OCI-LY1 (cell line): Measurements from ENCODE around the gene OVOL2.

Source experiments
- H2AFZ ChIP-seq: fragments of 200-600 bp; sonication (generic), shearing (Covaris generic); 2 replicates; pipeline ENCODE4 v1.6.0; 2014; ENCODE audit warnings: antibody characterized with exemption, mild to moderate bottlenecking, low read length
- H3F3A ChIP-seq: fragments of 200-600 bp; sonication (generic), shearing (Covaris generic); 2 replicates; pipeline ENCODE4 v1.6.0; 2014; ENCODE audit warnings: mild to moderate bottlenecking, antibody characterized with exemption, low read length, moderate library complexity; ENCODE audit not compliant: insufficient read depth
- H3K27ac ChIP-seq: fragments of 200-600 bp; sonication (generic); 2 replicates; pipeline ENCODE4 v1.5.1; 2014; ENCODE audit warnings: low read length, mixed run types, mild to moderate bottlenecking, low read depth; ENCODE audit not compliant: poor library complexity, severe bottlenecking
- H3K27me3 ChIP-seq: fragments of 200-600 bp; sonication (generic); 2 replicates; pipeline ENCODE4 v1.6.0; 2014; ENCODE audit warnings: antibody characterized with exemption, mild to moderate bottlenecking, low read length, moderate library complexity; ENCODE audit not compliant: insufficient read depth
- H3K36me3 ChIP-seq: fragments of 200-600 bp; sonication (generic); 2 replicates; pipeline ENCODE4 v1.6.1; 2014; ENCODE audit warnings: mild to moderate bottlenecking, antibody characterized with exemption, low read length, moderate library complexity, mixed read lengths; ENCODE audit not compliant: insufficient read depth
- H3K4me1 ChIP-seq: fragments of 200-600 bp; sonication (generic); 2 replicates; pipeline ENCODE4 v1.5.1; 2014; ENCODE audit warnings: mild to moderate bottlenecking, low read length, moderate library complexity; ENCODE audit not compliant: insufficient read depth, severe bottlenecking
- H3K4me2 ChIP-seq: fragments of 200-600 bp; sonication (generic), shearing (Covaris generic); 2 replicates; pipeline ENCODE4 v1.6.1; 2014; ENCODE audit warnings: low read length
- H3K4me3 ChIP-seq: fragments of 200-600 bp; sonication (generic); 2 replicates; pipeline ENCODE4 v1.5.1; 2014; ENCODE audit warnings: low read length, low read depth, mild to moderate bottlenecking, mixed read lengths; ENCODE audit not compliant: poor library complexity, severe bottlenecking
- H3K79me2 ChIP-seq: fragments of 200-600 bp; shearing (Covaris generic); 2 replicates; pipeline ENCODE4 v1.6.1; 2016; ENCODE audit warnings: mixed run types, low read length, mixed read lengths; ENCODE audit not compliant: insufficient read depth
- H3K9ac ChIP-seq: fragments of 200-600 bp; sonication (generic), shearing (Covaris generic); 2 replicates; pipeline ENCODE4 v1.6.1; 2014; ENCODE audit warnings: mild to moderate bottlenecking, low read length, mixed read lengths
- H3K9me2 ChIP-seq: fragments of 200-600 bp; sonication (generic), shearing (Covaris generic); 2 replicates; pipeline ENCODE4 v1.6.1; 2014; ENCODE audit warnings: low read depth, mild to moderate bottlenecking, low read length, mixed read lengths
- H3K9me3 ChIP-seq: fragments of 200-600 bp; shearing (Covaris generic); 2 replicates; pipeline ENCODE4 v1.6.1; 2014; ENCODE audit warnings: low read length, mixed read lengths
- H4K20me1 ChIP-seq: fragments of 200-600 bp; sonication (generic), shearing (Covaris generic); 2 replicates; pipeline ENCODE4 v1.6.0; 2016; ENCODE audit warnings: mild to moderate bottlenecking, low read length; ENCODE audit not compliant: insufficient read depth
- EZH2 ChIP-seq: fragments of 200-600 bp; sonication (generic), shearing (Covaris generic); IDR thresholded peaks from 2 replicates; pipeline ENCODE4 v1.8.0; 2017; ENCODE audit warnings: borderline replicate concordance, mixed run types, mild to moderate bottlenecking, antibody characterized with exemption, low read length, moderate library complexity, mixed read lengths
- TF ChIP-seq, protein P1 (sequence below): fragments of 200-600 bp; sonication (generic), shearing (Covaris generic); IDR thresholded peaks from 2 replicates; pipeline ENCODE4 v1.5.1; 2017; ENCODE audit warnings: mild to moderate bottlenecking, antibody characterized with exemption, low read length, moderate library complexity, mixed read lengths

Gene OVOL2

DNA sequence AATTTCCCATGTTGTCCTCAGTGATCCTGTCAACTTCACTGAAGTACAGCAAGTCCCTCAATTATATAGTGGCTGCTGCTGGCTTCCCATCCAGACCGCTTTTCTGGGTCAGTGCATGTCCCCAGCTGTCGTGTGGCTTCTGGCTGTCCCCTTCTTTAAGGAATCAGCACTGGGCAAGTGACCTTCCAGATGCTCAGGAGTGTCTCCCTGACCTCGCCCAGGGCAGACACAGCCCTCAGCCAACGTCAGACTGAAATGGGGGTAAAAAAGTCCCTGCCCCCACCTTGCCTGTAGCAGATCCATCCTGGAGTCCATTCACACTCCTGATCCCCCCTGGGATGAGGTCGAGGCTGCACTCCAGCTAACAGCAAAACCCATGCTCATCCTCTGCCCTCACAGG, 23.7 kb downstream of the OVOL2 start:
- Histone ChIP-seq H3K4me1 (no peaks in the 10 kb centered on the region), H3K4me2 (no peak overlapping the region), H3K9me3 (no peaks in the 10 kb centered on the region), H3K9me2 (no peaks in the 10 kb centered on the region), H3K9ac (no peak overlapping the region), H3F3A (no peaks in the 10 kb centered on the region), H2AFZ (no peak overlapping the region), H4K20me1 (no peaks in the 10 kb centered on the region), H3K27me3 (peaks cover 4% of the 10 kb centered on the region; the same call in 1 of the 2 replicates), H3K4me3 (no peak overlapping the region), H3K36me3 (no peaks in the 10 kb centered on the region), H3K79me2 (no peaks in the 10 kb centered on the region), H3K27ac (no peak overlapping the region)
- TF ChIP-seq, protein P1, sequence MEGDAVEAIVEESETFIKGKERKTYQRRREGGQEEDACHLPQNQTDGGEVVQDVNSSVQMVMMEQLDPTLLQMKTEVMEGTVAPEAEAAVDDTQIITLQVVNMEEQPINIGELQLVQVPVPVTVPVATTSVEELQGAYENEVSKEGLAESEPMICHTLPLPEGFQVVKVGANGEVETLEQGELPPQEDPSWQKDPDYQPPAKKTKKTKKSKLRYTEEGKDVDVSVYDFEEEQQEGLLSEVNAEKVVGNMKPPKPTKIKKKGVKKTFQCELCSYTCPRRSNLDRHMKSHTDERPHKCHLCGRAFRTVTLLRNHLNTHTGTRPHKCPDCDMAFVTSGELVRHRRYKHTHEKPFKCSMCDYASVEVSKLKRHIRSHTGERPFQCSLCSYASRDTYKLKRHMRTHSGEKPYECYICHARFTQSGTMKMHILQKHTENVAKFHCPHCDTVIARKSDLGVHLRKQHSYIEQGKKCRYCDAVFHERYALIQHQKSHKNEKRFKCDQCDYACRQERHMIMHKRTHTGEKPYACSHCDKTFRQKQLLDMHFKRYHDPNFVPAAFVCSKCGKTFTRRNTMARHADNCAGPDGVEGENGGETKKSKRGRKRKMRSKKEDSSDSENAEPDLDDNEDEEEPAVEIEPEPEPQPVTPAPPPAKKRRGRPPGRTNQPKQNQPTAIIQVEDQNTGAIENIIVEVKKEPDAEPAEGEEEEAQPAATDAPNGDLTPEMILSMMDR = no peak
- TF ChIP-seq EZH2 = no peak

DNA sequence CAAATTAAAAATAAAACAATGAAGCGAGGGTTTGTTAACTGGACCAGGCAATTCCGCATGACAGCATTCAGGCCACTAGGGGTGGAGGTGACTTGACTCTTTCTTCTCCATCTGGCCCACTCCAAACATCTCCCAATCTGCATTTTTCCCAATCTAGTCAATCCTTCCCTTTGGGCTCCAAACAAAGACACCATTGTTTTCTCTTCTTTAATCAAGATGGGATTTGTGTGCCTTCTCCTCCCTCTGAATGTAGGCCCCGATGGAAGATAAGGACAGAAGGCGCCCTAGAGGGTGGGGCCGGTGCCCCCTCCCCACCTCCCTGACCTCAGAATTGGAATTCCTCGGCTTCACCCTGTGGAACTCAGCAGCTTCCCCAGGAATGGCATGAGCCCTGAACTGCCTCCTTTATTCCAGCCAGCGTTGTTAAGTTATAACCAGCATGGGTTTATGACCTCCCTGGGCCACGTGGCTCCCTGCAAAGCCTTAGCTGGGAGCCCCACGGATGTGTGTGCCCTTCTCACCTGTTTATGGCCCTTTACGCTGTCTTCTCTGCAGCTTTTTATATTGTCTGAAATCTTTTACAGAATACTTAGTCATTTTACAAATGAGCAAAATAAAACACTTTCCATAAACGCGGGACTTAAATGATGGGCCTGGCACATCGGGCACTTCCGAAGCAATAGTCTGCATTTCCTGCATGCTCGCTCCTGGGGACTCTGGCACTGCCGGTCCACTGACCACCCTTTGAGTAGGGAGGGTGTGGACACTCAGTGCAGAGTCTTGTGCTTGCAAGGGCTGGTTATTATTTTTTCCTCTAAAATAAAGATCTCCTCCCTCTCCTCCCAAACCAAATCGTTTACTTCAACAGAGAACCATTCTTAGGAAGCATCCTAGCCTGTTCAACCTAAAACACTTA, 24.5 kb downstream of the OVOL2 start:
- no peak overlapping the region for H3K4me2 ChIP-seq

DNA sequence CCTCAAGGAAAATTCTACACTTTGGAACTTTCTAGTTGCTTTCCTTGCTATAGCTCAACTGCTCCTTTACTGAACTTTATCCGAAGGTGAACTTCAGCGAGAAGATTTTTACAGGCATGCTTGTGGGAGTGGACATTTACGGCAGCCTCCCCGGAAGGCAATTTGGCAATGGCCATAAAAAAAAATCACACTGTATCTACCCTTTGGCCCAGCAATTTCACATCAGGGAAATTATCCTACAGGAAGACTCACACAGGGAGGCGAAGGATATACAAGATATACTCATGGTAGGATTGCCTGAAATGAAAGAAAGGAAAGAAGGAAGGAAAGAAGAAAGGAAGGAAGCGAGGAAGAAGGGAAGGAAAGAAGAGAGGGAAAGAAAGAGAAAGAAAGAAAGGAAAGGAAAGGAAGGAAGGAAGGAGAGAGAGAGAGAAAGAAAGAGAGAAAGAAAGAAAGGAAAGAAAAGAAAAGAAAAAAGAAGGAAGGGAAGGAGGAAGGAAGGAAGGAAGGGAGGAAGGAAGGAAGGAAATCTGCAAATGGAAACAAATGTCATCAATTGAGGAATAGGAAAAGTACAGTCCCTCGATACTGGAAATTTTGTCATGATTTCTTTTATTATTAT, 25.7 kb downstream of the OVOL2 start:
- Histone ChIP-seq H2AFZ (no peak overlapping the region), H4K20me1 (no peaks in the 10 kb centered on the region), H3K79me2 (no peaks in the 10 kb centered on the region), H3K4me2 (no peak overlapping the region), H3K4me1 (no peaks in the 10 kb centered on the region), H3K27ac (no peak overlapping the region), H3K9me2 (no peaks in the 10 kb centered on the region), H3K4me3 (no peak overlapping the region), H3K9me3 (no peaks in the 10 kb centered on the region), H3K27me3 (peaks cover 4% of the 10 kb centered on the region; the same call in 1 of the 2 replicates), H3K9ac (no peak overlapping the region), H3K36me3 (no peaks in the 10 kb centered on the region), H3F3A (no peaks in the 10 kb centered on the region)
- TF ChIP-seq, protein P1 = no peak
- no peak for TF ChIP-seq EZH2

More for the DNA sequence above, 24.5 kb downstream of the OVOL2 start:
- H3K27me3 ChIP-seq = peaks cover 4% of the 10 kb centered on the region; the same call in 1 of the 2 replicates
- no peaks in the 10 kb centered on the region for H3K9me2 ChIP-seq
- no peaks in the 10 kb centered on the region for H4K20me1 ChIP-seq
- no peak overlapping the region for H3K9ac ChIP-seq
- no peak overlapping the region for H3K4me3 ChIP-seq
- H3K36me3 ChIP-seq = no peaks in the 10 kb centered on the region
- no peak overlapping the region for H3K27ac ChIP-seq
- no peaks in the 10 kb centered on the region for H3K9me3 ChIP-seq
- no peak for TF ChIP-seq EZH2
- TF ChIP-seq, protein P1 = no peak
- no peak overlapping the region for H2AFZ ChIP-seq
- no peaks in the 10 kb centered on the region for H3K4me1 ChIP-seq
- H3K79me2 ChIP-seq = no peaks in the 10 kb centered on the region
- H3F3A ChIP-seq = no peaks in the 10 kb centered on the region
